GM18867 (cell line): ENCODE results near the gene KIRREL3.
A peak's percentile ranks its signal among the peaks of the same experiment; 100 is the strongest.
"Not testable (repeated sequence)": the region's sequence is repeated elsewhere in the genome, so short reads cannot be mapped to it uniquely, and the experiment has no call there.

Experiments
- ATAC-seq: cut with Tn5 transposase; IDR thresholded peaks from one replicate; pipeline ENCODE4 v1.9.1; 2021; ENCODE audit warnings: mild to moderate bottlenecking, moderate library complexity; ENCODE audit not compliant: unreplicated experiment

KIRREL3 gene

DNA sequence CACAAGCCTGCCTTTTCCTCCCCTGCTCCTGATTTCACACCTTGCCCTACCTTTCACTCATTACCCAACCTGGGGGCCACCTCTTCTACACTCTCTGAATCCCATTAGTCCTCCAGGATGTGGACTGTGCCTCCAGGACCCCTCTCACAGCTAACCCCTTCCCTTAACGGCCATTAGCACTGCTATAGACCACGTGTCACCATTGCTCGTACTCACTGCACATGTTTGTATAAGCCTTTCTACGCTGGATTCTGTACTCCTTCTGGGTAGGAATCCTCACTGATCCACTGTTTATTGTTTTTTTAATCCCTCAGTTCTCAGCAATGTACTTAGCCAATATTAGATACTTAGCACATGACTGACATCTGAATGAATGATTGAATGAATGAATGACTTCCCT lies 40.9 kb downstream of the KIRREL3 start:
- no peak for ATAC-seq

DNA sequence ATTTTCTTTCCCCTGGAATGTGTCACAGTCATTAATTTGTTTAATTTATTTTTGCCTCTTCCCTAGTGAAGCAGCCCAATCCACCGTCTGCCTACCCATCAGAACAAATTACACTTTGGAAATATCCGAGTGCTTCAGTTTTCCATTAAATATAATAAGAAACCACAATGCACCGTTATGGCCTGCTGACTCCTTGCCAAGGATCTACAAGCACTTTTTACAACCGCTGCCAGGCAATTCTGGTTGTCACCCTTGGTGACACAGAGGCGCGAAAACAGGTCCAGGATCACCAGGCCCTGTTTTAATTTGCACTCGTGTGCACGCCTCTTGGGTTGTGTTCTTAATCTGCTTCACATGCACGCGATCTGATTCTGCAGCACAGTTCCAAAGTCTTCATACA lies 43.9 kb downstream of the KIRREL3 start:
- no peak for ATAC-seq

DNA sequence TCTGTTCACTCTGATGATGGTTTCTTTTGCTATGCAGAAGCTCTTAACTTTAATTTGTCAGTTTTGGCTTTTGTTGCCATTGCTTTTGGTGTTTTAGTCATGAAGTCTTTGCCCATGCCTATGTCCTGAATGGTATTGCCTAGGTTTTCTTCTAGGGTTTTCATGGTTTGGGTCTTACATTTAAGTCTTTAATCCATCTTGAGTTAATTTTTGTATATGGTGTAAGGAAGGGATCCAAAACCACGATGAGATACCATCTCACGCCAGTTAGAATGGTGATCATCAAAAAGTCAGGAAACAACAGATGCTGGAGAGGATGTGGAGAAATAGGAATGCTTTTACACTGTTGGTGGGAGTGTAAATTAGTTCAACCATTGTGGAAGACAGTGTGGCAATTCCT lies 48.0 kb downstream of the KIRREL3 start:
- ATAC-seq: not testable (repeated sequence)

DNA sequence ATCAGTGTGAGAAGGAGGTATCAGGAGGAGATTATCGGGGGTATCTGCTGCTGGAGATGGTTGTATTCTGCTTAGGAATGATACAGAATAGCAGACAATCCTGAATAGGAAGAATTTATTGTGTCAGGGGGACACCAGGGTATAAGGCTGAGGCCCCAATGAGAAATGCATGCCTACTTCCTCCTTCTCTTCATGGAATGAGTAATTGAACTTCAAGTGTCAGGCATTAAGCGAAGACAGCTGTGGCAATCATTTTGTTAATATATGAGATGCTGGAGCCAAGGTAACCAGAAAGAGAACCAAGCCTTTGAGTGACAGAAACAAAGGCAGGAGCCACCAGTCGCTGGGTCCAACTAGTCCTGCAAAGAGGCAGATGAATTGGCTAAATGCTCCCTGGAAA lies 49.1 kb downstream of the KIRREL3 start:
- ATAC-seq: peak; percentile 42

DNA sequence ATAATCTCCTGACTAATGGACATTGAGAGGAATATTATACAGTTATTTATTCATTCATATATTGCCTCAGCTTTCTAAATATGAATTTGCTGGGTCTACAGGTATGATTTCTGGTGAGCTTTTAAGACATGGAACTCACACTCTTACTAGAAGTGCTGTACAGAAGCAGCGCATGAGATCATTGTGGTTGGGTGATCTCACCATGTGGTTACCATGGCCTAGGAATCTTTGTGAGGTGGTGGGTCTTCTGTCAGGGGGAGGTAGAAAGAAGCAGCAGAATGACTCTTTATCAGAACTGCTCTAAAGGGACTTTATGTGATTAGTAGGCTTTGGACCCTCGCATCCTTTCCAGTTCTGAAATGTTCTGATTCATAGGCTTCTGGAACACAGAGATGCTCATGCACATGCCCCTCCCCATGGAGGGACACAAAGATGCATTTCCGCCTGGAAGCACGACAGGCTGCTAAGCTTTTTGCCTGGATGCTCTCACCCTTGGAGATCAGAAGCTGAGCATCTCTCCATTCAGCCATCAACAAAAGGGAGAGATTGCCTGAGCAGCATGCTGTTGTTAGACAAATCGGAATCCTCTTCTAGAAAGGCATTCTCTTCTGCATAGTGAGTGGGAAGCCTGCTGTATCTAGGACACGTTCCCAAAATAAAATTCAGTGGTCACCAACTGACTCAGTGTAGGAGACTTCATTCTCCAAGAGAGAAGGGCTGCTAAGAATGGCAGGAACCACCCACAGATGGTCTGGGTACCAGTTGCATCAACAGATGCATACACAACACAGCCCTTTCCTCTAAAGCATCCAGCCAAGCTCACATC lies 51.3 kb downstream of the KIRREL3 start:
- no peak for ATAC-seq

DNA sequence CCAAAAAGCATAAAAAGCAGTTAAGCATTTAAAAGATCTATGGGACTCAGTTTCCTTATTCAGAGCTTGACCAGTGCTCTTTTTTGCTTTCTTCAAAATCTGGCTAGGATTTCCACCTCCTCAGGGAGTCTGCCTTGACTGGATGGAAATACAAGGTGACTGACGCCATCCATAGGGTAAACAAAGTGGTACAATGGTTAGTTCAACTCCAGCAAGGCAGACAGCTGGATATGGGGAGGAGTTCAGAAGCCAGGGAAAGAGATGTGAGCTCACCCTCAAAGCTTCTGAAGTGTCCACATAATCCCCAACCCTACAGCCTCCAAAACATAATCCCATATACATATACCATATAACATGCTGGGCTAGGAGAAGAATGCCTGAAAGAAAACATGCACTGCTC lies 52.0 kb downstream of the KIRREL3 start:
- no peak for ATAC-seq

DNA sequence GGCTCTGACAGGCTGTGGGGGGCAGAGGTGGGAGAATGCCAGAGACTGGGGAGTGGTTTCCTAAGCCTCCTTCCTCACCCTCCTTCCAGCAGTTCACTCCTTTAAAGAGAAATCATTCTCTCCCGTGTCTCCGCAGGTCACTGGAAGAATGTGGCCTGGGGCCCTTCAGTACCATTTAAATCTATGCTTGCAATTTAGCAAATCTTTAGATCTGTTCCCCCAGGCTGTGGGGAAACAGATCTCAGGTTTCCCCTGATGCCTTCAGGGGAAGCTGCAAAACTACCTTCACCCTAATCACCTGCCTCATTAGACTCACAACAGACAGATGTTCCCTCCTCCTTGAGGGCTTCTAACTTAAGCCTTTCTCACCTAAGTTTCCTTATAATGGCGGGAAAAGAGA lies 55.3 kb downstream of the KIRREL3 start:
- no peak for ATAC-seq

DNA sequence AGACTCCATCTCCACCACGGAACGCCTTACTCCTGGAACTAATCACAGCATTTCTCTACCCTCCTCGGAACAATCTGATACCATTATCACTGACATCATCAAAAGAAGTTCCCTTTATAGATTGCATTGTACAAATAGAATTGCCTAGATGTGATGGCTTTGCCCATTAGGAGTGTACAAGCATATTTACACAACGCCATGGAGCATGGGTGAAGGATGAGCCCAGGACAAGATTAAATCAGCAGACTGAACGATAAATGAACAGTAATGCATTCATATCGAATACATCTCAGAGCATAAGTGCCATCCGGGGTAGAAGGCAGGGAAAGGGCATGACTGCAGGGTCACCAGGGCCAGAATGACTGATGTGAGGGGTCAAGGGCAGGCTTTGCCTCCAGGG lies 57.3 kb downstream of the KIRREL3 start:
- ATAC-seq: no peak

DNA sequence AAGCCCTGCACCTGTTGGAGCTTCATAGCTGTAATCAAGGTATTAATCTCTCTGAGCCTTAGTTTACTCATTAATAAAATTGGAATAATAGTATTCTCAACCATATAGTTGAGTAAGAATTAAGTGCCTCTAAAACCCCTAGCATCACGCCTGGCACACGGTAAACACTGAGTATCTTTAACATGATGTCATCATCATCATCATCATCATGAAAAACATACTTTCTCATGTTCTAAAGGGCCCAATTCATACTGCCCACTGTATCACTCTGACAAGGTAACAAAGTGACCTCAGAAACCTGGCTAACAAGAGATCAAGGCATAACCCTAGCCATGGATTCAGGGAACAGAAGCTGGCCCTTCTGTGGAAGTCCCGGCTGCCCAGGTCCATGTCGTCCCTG lies 58.4 kb downstream of the KIRREL3 start:
- no peak for ATAC-seq

DNA sequence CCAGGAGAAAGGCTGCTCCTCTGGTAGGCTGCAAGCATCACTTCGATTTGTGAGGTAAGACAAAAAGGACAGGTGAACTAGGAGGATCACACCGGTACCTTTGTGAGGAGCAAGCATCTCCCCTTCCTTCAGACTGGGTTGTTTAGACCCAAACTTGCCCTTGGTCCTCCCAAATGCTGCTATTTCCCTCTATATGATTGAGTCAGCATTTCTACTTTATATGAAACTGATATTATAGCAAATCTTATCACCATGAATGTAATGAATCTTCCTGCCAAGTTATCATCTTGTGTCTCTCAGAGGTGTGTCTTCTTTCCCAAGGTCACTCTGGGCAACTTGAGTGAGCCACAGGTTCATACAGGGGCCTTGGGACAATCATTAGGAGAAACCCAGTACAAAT lies 61.0 kb downstream of the KIRREL3 start:
- no peak for ATAC-seq

DNA sequence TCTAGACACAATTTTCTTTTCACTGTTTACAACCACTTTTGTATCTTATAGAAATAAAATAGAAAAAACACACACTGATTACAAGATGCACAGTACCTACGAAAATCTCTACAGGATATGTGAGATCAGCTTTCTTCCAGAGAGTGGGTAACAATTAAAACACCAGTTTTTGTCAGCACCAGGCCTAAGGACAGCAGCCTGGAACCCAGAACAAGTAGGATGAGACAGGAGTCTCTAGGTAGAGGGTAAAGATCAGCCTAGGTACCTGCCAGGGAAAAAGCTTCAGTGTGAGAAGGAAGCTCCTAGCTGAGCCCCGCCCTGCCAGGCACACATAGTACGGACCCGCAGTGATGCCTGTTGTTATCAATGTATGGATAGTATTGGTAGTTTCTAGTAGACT lies 61.9 kb downstream of the KIRREL3 start:
- no peak for ATAC-seq

DNA sequence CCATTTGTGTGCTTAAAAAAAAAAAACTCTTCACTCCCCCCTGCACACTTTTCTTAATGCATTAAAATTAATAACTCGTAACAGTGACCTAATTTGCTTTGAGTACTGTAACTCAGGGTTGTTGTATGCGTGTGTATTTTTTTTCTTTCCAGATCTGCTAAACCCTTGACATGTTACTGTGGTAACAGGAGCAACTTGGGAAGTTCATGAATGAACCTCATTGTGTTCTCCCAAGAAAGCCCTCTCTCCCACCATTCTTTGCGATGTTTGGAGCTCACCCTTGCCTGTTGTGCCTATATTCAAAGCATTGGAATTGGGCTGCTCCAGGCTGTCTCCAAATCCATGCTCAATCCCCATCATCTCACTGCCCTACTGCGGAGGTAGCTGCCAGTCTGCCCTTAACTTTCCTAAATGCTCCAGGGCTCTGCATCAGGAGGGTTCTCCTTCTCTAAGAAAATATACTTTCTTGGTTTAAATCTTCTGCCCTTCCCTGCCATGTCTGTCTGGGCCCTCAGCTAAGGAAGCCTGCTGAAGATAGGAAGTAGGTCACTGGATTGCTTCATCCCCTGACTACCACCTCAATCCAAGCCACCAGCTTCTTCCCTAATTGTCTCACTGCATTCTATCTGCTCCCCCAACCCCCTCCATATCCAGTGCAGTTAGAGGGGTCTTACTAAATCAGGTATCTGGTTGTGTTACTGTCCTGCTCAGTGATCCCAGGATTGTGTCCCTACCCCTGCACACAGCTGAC lies 70.3 kb downstream of the KIRREL3 start:
- no peak for ATAC-seq

DNA sequence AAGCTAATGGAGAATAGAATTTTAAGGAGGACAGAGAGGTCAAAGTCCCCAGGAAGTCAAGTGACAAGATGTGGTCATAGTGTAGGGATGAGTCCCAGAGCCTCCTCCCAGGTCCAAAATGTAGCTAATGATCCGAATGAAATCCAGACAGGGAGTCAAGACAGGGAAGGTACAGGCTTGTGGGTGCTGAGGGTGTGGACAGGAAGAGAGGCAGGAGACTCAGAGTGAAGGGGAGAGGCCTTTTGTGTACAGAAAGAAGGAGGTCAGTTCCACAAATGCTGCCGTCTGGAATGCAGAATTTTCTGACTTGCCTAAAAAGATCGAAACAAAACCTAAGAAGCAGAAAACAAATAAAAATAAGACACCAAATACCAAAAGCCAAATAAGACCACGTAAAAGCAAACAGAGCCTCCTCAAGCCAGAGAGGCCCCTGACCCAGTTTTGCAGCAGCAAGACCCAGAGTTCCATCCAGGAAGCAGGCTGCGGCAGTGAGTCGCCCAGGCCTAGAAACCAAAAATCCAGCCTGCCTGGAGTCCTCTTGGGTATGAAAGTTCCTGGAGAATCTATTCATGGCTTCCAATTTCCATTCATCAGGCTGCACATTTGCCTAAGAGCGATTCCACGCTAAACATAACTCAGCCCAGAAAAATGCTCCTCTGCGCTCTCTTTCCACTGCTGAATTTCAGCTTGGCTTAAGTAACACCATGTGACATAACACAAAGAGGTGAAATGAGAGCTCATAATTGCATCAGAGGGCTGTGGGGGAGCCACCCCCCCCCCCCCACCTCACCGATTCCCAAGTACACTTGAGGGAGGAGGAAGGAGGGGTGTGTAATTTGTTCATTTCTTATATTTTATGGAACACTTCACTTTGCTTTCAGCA lies 71.2 kb downstream of the KIRREL3 start:
- ATAC-seq: no peak

DNA sequence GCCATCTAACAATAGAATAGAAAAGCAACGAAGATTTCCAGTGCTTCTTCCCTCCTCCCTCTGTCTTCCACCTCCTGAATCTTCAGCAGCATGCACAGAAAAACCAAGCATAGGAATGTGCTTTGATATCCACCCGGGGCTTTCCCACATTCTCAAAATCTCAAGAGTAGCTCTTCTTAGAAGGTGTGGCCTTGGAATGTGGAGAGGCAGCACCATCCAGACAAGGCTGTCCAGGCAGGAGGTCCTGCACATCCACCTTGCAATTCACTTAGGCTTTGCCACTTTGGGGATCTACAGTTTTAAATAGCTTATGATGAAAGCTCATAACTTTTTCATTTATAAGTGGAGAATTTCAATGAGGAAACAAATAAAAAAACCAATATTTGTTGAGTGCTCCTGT lies 72.9 kb downstream of the KIRREL3 start:
- ATAC-seq: no peak

DNA sequence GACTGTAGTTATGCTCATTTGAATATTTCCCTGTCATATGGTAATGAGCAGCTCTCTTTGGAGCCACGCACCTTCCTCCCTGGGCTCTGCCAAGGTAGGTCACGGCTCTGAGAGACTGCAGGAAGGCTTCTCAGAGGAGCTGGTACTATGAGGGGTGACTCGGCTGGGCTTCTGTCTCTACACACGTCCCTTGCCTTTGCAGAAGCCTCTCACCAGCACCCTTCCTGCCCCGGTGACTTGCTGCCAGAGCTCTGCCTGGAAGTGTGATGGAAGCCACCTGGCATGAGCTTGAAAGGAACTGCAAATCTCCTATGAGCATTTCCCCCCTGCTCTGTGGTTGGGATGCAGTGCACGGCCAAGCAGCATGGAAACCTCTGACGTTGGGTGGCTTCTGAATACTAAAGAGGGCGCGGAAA lies 74.2 kb downstream of the KIRREL3 start:
- no peak for ATAC-seq

DNA sequence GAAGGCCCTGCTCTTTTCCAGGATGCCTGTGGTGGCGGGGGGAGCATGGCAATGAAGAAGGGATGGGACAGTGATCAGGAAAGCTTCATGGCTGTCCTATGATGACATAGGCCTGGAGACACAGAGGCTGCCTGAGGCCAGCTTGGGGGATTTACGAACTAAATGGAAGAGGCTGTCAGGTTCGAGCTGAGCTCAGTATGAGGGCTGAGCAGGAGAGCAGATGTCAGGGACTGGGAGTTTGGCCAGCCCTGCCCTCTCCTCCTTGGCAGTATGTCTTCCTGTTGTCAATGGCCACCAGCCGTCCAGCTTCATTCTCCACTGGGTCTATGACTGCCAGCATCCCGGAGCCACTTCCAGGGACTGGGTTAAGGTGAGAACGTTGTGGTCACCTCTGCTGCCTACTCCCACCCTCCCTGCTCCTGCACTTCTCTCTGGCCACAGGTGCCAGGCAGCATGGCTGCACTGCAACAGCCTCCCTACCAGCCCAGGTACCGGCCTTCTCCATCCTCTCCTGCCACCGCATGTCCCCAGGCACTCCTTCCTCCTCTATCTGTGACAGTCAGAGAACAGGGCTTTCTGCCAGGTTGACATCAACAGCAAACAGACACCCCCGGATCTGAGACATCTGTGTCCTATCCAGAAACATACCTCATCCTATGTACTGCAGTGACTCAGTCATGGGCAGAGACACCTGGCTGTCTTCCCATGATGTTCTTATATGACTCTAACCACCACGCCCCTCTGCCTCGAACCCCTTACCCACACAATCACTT lies 75.1 kb downstream of the KIRREL3 start:
- no peak for ATAC-seq

DNA sequence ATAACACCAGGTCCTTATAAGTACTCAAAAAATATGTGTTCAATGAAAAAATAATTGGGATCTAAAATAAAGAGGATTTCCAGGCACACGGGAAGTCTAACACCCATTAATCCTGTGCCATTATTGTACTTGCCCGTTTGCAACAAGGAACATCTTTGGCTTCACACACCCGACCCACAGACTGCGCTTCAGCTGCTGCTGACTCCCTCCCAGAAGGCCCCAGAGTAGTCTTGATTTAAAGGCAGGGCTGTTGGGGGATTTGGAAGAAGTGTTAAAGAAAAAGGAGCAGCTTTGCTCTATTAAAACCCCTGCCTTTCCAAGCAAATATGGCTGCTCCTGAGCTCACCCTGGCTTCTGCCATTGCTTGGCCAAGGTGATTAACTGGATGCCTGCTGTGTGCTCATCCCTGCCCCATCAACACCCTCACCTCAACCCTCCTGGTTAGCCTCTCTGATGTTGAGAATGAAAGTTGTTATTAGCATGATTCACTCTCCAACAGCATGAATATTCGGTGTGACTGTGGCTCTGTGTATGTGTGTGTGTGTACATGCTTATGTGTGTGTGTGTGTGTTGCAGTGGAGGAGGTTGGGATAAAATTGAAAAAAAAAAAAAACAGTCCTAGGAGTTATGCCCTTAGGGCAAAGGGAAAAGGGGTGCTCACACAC lies 76.1 kb downstream of the KIRREL3 start:
- ATAC-seq: no peak

DNA sequence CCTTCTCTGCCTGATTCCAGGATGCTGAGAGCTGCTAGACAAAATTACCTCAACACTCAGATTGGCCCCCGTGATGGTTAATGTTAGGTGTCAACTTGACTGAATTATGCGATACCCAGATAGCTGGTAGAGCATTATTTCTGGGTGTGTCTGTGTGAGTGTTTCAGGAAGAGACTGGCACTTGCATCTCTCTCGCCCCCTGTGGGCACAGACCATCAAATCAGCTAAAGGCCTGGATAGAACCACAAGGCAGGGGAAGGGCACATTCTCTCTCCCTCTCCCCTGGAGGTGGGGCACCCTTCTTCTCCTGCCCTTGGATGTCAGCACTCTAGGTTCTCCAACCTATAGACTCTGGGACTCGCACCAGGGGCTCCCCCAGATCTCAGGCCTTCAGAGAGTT lies 79.7 kb downstream of the KIRREL3 start:
- no peak for ATAC-seq

DNA sequence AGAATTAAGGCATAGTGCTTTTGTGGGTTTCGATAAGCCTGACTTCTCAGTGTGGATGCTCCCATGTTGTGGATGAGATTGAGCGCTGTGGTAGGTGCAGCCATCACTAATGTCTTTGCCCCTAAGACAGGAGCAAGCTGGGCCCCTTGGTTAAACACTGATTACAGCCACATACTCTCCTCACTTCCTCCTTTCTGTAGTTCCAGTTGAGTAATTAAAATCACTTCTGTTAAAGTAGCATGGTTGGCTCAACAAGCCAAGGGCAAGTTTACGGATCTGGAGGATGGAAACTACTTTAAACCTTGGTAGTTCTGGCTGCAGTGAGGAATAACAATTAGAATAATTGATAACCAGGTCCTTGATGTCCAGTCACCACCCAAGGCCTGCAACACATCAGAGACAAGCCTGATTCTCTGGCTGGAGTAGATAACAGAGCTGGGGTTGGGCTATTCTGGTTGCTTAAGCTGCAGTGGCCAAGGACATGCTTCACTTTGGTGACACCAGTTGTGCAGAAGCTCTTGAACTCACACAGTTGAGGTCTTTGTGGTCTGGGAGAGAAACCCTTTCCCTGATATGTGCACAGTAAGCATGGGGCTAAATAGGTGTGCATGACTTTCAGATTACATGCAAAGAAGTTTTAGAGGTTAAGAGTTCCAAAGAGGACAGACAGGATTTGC lies 81.3 kb downstream of the KIRREL3 start:
- peak; percentile 48 for ATAC-seq

DNA sequence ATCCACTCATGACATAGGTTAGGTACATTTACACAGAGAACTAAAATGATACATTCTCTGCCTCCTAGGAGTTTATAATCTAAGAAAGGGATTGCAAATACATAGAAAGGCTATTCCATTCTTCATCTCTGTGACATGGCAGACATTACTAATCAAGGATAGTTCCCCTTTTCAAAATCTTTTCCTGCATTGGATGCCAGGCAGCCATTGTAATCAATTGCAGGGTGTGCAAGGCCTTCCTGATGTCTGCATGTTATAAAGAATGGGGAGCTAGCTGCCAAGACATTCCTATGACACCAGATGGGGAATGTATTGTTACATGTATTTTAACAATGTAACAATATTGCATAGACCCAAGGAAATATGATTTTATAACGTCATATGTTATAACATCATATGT lies 82.0 kb downstream of the KIRREL3 start:
- ATAC-seq: no peak
